GM12865 (cell line): ENCODE data around the gene CDH1.
A peak's percentile ranks its signal among the peaks of the same experiment; 100 is the strongest.

ENCODE experiments used
- DNase-seq: peaks from one replicate; pipeline ENCODE4 v3.0.0; 2010; ENCODE audit warnings: low read depth
- H3K4me3 ChIP-seq: 2 replicates; pipeline ENCODE4 v1.5.1; 2011; ENCODE audit warnings: mild to moderate bottlenecking, low read depth, low read length, control low read depth
- TF ChIP-seq, protein P1 (sequence below): IDR thresholded peaks from 2 replicates; pipeline ENCODE4 v1.5.1; 2011; ENCODE audit warnings: low read length, control low read depth, low read depth, inconsistent platforms; ENCODE audit not compliant: insufficient read depth; ENCODE audit errors: missing control alignments

CDH1 gene

DNA sequence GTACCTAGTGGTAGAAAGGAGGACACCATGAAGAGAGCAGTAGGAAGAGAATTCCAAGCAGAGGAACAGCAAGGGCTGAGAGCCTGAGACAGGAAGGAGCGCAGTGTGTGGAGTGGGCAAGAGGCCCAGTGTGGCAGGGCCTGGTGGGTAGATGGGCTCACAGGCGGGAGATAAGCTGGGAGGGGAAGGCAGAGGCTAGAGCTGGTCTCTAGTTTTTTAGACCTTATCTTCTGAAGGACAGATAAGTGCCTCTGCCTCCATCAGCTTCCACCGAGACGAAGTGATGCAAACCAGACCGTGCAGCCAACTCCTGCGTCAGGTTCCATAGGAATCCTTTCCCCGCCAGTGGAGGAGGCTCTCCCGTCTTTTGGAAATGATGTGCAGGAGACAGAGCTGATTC, 33.6 kb downstream of the CDH1 start:
- no peak overlapping the region for H3K4me3 ChIP-seq
- no peak for DNase-seq
- TF ChIP-seq, protein P1, sequence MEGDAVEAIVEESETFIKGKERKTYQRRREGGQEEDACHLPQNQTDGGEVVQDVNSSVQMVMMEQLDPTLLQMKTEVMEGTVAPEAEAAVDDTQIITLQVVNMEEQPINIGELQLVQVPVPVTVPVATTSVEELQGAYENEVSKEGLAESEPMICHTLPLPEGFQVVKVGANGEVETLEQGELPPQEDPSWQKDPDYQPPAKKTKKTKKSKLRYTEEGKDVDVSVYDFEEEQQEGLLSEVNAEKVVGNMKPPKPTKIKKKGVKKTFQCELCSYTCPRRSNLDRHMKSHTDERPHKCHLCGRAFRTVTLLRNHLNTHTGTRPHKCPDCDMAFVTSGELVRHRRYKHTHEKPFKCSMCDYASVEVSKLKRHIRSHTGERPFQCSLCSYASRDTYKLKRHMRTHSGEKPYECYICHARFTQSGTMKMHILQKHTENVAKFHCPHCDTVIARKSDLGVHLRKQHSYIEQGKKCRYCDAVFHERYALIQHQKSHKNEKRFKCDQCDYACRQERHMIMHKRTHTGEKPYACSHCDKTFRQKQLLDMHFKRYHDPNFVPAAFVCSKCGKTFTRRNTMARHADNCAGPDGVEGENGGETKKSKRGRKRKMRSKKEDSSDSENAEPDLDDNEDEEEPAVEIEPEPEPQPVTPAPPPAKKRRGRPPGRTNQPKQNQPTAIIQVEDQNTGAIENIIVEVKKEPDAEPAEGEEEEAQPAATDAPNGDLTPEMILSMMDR, result no peak

DNA sequence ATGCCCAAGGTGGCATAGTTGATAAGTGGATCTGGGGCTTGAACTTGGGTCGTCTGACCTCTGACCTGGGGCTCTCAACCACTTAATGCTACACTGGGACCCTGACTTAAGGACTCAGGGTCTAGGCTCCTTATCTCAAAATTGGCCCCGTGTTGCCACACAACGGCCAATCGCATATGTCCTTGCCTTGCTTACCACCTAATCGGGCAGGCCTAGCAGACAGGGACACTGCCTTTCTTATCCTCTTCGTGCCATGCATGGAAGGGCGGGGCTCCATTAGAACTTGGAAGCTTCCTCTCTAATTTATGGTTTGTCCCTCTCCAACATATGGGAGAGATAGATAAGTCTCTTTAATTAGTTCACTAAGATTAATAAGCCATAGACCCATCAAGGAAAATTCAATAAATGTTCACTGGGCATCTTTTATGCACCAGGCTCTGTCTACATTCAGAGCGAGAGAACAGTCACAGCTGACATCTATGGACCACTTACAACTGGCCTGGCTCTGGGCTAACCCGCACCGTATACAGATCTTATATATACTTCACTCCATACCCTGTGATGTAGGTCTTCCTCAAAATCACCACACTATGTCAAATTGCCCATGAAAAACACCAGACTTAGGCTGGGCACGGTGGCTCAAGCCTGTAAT, 35.1 kb downstream of the CDH1 start:
- no peak overlapping the region for H3K4me3 ChIP-seq
- DNase-seq, result no peak
- TF ChIP-seq, protein P1, result no peak

DNA sequence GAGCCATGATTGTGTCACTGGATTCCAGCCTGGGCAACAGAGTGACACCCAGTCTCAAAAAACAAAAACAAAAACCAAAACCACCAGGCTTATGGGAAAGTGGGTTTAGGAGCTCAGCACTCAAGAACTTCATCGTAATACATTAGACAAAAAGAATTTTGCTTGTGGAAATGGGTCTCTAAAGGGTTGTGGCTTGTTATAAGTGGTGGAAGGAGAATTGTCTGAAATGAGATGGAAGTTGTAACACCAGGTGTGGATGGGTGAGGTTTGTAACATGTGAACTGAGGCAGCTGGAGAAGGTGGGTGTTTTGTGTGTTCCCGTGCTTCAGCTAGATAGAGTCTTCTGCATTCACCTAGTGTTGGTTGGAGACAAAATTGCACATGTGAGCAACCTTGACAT, 35.8 kb downstream of the CDH1 start:
- TF ChIP-seq, protein P1, result no peak
- no peak overlapping the region for H3K4me3 ChIP-seq
- DNase-seq, result no peak

DNA sequence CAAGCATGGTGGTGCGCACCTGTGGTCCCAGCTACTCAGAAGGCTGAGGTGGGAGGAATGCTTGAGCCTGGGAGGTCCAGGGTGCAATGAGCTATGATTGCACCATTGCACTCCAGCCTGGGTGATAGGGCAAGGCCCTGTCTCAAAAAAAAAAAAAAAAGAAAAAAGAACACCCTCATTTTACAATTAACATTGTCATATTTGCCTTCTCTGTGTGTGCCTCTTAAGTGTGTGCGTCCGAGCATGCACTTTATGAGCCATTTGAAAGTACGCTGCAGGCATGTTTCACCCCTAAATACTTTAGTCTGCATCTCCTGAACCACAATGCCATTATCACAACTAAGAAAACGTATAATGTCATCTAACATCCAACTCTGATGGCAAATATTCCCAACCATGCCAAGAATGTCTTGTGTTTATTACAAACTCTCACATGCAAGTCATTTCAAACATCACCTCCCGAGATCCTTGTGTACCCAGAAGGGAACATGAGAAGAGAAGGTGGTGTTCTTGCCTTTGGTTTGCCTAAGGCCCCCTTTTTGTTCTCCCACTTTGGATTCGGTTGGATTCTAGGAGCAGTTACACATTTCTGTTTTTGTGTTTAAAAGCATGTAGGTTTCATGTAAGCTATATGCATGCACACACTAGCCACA, 38.0 kb downstream of the CDH1 start:
- TF ChIP-seq, protein P1, result no peak
- no peak overlapping the region for H3K4me3 ChIP-seq
- DNase-seq, result no peak

DNA sequence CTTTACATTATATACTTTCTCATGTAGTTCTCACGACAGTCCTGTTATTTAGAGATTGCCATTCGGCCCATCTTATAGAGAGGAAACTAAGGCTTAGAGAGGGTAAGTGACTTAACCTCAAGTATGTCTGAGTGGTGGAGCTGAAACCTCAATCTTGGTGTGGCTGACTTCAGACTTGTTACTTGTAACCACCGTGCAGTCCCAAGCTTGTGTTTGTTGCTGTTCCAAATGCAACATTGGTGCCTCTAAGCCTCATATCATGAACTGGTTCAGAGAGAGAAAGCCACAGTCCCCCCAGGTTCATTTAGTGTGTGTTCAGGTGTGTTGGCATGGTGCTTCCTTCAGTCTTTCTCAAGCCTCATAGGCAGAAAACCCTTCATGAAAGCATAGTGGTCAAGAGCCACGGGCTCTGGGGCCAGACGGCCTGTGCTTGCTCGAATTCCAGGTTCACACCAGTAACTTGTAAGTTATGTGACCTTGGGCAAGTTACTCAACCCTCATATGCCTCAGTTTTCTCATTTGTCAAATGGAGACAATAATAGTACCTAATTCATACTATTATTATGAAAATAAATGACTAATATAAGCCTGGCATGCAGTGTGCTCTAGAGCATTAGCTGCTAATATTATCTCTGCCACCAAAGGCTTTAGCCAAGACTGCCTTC, 39.9 kb downstream of the CDH1 start:
- TF ChIP-seq, protein P1, result no peak
- no peak overlapping the region for H3K4me3 ChIP-seq
- peak; percentile 99 for DNase-seq

DNA sequence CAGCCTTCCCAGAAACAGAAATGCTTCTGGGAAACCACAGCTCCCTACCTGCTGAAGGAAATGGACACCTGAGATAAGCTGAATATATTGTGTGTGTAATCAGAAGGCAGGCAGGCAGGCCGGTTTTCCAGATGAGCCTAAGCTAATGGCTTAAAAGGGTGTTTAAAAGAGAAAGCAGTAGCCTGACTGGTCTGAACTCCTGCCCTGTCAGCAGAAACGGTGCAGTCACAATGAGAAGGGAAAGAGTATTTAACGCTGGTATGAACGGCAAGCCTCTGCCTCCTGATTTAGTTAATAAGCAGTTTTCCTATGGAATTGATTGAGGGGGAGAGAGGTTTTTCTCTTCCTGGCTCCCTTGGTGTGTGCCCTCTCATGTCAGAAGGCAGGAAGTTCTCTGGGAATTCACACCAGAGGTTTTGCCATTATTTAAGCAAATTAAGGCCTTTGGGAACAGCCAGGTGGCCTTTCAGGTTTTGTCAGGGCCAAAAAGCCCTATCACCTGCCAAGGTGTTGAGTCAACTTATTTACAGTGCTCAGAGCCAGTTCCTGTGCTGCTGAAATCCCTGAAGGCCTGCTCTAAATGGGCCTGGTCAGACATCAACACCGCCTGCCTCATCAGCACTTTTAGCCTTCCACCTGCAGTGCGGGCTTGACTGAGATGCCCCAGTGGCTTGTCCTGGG, 41.6 kb downstream of the CDH1 start:
- TF ChIP-seq, protein P1, result no peak
- DNase-seq, result no peak
- no peak overlapping the region for H3K4me3 ChIP-seq
